PFSK-1 (cell line): ENCODE results near the gene UHRF1.

ENCODE experiments used
- FOXP2 ChIP-seq: optimal IDR thresholded peaks from 2 replicates; pipeline ENCODE3; 2011; ENCODE audit warnings: borderline replicate concordance, control low read depth, inconsistent platforms; ENCODE audit not compliant: insufficient read depth; ENCODE audit errors: extremely low read length, extremely low read depth
- POLR2AphosphoS5 ChIP-seq: IDR thresholded peaks from 2 replicates; pipeline ENCODE4 v1.6.1; 2012; ENCODE audit warnings: low read depth, mild to moderate bottlenecking, control low read depth, low read length, moderate library complexity
- REST ChIP-seq, 2 experiments: IDR thresholded peaks; 2 replicates each; pipeline versions ENCODE4 v1.6.1 to v1.8.0; 2011 to 2012; ENCODE audit warnings: low read depth in 2 of 2, low read length in 2 of 2, control low read depth in 1 of 2, inconsistent platforms in 1 of 2, mild to moderate bottlenecking in 1 of 2, moderate library complexity in 1 of 2; ENCODE audit not compliant: insufficient read depth in 1 of 2
- SIN3A ChIP-seq: IDR thresholded peaks from 2 replicates; pipeline ENCODE4 v1.6.1; 2012; ENCODE audit warnings: mild to moderate bottlenecking, low read length, moderate library complexity, borderline replicate concordance; ENCODE audit not compliant: insufficient read depth
- TAF1 ChIP-seq: IDR thresholded peaks from 2 replicates; pipeline ENCODE4 v1.6.1; 2012; ENCODE audit warnings: low read length, control low read depth, borderline replicate concordance; ENCODE audit not compliant: insufficient read depth

The UHRF1 gene

GRCh38 chr19:5005096-5005495, 95.8 kb downstream of the UHRF1 start:
- TF ChIP-seq FOXP2 (no peak), REST (IDR thresholded peaks at IDR 0.05; ENCODE audit: insufficient read depth in 1 of 2, low read depth in 2 of 2, low read length in 2 of 2) (no peak), TAF1 (no peak), SIN3A (no peak), POLR2AphosphoS5 (no peak)

GRCh38 chr19:5006201-5006600, 96.9 kb downstream of the UHRF1 start:
- TF ChIP-seq POLR2AphosphoS5 = no peak
- no peak for TF ChIP-seq REST (IDR thresholded peaks at IDR 0.05; ENCODE audit: insufficient read depth in 1 of 2, low read depth in 2 of 2, low read length in 2 of 2)
- no peak for TF ChIP-seq SIN3A
- no peak for TF ChIP-seq FOXP2
- no peak for TF ChIP-seq TAF1

GRCh38 chr19:5006821-5007220, 97.5 kb downstream of the UHRF1 start:
- TF ChIP-seq POLR2AphosphoS5 = no peak
- TF ChIP-seq SIN3A = no peak
- no peak for TF ChIP-seq TAF1
- TF ChIP-seq REST (IDR thresholded peaks at IDR 0.05; ENCODE audit: insufficient read depth in 1 of 2, low read depth in 2 of 2, low read length in 2 of 2) = no peak
- TF ChIP-seq FOXP2 = no peak
